HG03457 (cell line): ENCODE measurements around the gene HK2.
"Not testable (repeated sequence)": the region's sequence is repeated elsewhere in the genome, so short reads cannot be mapped to it uniquely, and the experiment has no call there.

ENCODE experiments used
- ATAC-seq: cut with Tn5 transposase; IDR thresholded peaks from one replicate; pipeline ENCODE4 v1.9.1; 2021; ENCODE audit warnings: moderate number of reproducible peaks; ENCODE audit not compliant: unreplicated experiment

The HK2 gene

DNA sequence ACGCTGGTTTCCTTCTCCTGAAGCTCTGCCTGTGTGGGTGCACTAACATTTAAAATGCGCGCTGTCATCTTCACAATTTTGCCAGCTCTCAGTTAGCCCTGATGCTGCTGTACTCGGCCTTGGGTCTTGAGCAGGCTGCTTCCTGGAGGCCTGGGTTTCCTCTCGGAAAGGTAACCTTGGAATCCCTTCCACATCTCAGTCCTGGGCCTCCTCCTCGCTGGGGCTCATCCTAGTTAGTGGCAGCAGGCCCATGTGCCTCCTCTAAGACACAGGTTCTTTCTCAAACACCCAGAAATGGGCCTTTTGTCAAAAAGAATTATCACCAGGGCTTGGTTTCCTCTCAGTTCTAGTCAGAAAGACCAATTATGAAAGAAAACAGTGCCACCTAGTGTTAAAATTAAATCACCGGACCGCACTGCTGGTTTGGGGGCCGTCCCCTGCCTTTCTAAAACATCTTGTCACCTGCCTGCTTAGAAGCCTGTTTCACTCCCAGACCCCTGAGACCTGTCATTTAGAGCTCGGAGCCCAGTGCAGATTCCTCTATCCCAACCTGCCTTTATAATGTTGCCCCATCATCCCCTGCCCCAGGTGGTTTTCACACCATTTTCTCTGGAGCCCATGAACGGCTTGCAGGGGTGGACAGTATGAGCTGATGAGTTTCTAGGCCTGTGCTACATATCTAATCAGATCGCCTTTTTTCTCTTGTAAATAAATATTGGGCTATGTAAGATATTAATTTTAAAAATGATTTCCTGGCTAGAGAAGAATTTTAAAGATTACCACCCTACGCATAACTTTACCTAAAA, 42.4 kb downstream of the HK2 start:
- no peak for ATAC-seq

DNA sequence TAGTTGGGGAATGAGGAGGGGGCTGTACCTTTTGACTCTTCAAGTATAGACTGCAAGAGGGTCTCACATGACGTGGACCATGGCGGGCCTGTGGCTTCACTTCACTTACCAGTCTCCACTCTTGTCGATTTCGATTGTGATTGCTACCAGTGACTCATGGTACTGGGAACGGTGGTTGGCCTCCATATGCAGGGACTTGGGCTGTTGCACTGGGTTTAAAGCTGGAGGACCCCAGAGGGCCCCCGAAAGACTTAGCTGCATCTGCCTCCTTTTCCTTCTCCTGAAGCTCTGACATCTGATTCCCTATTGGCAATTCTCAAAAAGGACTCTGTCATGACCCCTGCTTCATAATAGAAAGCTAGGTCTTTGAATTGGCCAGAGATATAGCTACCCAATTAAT, 43.4 kb downstream of the HK2 start:
- no peak for ATAC-seq

DNA sequence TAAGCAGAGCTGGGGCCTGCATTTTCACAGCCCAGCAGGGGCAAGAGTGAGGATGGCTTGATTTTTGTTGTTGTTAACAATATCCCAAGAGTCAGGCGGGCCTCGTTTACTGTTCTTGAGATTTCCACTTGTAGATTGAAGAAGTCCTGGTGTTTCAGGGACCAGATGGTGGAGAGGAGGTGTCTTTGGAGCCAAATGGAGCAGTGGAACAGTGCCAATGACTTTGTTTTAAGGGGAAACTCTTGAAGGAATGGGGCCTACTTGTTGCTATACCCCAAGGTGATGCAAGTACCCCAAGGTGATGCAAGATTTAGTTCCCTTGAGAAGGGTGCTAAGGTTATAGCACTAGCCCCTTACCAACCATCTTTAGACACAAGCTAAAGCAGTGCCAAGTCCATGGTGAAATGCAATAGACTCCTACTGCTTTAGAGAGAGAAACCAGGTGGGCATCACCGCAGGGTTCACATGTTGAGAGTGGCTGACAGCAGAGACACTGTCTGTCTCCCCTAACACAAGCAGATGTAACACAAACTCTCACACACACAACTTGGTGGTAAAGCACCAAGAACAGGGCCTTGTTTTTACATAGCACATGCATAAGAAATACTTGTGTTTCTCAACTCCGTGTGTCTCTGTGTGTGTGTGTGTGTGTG, 44.0 kb downstream of the HK2 start:
- ATAC-seq = no peak

DNA sequence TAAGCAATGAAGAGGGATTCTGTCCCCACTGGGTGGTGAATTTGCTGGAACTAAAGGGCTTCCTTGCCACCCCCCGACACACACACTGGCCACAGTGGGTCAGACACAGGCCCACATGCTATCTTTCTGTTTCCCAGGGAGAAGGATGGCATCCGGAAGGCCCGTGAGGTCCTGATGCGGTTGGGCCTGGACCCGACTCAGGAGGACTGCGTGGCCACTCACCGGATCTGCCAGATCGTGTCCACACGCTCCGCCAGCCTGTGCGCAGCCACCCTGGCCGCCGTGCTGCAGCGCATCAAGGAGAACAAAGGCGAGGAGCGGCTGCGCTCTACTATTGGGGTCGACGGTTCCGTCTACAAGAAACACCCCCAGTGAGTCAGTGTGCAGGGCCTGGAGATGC, 44.6 kb downstream of the HK2 start:
- no peak for ATAC-seq

DNA sequence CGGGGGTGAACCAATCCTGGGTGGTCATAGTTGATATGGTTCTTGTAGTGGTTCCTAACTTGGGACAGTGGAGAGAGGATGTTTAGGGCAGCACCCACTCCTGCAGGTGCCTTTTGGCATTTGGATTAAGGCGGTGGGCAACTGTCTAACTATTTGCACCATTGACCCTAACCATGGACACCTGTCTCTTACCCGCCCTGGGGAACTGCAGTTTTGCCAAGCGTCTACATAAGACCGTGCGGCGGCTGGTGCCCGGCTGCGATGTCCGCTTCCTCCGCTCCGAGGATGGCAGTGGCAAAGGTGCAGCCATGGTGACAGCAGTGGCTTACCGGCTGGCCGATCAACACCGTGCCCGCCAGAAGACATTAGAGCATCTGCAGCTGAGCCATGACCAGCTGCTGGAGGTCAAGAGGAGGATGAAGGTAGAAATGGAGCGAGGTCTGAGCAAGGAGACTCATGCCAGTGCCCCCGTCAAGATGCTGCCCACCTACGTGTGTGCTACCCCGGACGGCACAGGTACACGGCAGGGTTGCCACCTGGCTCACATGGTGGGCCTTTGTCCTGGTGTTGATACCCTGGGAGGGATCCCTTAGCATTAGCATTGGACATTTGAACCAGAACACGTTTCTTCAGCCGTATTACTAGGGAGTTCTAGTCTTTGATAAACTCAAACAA, 46.3 kb downstream of the HK2 start:
- ATAC-seq = no peak

DNA sequence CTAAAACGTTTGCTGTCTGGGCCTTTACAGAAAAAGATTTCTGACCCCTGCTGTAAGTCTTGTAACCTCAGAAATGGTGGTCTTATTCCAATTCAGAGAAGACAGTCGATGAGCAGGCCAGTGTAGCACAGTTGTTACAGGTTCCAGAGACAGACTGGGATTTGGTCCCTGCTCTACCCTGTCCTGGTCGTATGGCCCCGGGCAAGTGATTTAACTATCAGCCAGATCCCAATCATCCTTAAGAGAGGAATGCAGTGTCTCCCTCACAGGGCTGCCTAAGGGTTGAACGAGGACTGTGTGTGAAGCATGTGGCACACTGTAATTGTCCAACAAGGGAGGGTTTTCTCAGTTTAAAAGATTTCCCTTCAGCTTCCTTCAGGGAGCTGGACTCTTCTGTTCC, 47.2 kb downstream of the HK2 start:
- ATAC-seq = no peak

DNA sequence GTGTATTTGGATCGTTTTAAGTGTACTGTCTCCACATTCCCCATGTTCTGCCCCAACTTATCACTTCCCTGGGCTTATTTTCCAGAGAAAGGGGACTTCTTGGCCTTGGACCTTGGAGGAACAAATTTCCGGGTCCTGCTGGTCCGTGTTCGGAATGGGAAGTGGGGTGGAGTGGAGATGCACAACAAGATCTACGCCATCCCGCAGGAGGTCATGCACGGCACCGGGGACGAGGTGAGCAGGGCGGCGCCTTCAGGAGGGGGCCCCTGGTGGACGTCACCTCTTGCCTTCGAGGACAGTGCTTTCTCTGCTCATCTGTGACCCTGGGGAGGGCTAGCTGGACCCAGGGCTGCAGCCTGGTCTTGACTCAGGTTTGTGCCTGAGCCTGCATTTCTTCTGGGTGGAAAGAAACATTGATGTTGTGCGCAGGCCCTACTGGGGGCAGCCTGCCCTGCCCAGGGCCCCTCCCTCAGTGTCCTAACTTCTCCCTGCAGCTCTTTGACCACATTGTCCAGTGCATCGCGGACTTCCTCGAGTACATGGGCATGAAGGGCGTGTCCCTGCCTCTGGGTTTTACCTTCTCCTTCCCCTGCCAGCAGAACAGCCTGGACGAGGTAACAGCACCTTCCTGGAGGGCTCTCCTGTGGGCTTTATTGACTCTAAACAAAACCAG, 47.8 kb downstream of the HK2 start:
- ATAC-seq = no peak

DNA sequence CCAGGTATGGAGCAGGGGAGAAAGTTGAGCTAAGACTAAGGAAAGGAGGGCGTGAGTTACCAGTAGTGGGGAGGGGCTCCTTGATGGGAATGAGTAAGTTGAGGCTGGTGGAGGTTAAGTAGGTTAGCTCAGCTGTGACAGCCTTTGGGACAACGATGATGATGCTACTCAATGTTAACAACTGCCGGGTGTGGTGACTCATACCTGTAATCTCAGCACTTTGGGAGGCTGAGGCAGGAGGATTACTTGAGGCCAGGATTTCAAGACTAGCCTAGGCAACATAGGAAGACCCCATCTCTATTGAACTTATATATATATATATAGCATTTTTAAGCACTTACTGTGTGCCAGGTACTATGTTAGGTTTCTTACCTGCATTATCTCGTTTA, 48.4 kb downstream of the HK2 start:
- ATAC-seq = no peak

DNA sequence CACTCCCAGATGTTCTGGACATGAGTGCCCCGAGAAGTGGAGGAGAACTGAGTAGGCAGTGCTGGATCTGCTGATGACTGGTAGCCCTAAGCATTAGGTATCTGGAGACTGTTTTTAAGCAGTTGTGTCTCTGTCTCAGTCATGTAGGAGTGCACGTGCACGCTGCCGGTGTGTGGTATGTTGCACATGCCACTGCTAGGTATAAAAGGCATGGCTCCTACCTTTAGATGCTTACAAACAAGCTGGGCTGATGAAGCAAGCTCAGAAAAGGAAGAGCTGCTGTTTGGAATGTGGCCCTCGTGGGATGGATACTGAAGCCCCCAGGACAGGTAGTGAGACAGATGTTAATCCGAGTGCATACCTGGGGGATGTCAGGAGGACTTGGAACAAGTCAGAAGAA, 49.1 kb downstream of the HK2 start:
- ATAC-seq = no peak

DNA sequence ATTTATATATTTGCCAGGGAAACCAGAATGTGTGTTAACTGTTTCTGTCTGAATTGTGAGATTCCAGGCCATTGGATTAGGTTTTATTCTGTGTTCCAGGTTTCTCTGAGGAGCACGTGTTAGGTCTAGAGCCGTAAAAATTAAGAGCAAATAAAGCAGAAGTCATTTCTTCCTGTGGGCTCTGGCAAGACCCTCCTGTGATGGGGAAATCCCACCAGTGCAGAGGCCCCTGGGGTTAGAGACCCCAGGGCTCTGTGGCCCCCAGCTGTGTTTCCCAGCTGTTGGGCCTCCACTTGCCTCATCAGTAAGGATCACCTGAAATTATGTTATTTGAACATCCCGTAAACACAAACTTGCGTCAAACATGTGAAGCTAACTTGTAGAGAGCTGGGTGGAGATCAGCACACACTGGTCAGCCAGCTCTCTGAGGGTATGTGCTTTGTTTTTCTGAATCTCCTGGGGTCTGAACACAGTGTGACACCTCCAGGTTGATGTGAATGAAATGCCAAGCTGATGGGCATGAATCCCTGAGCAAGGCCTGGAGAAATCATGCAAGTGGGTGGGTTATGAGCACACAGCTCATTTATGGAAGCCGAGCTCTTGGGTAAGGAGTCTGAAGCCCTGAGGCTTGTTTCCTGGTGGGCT, 50.3 kb downstream of the HK2 start:
- no peak for ATAC-seq

DNA sequence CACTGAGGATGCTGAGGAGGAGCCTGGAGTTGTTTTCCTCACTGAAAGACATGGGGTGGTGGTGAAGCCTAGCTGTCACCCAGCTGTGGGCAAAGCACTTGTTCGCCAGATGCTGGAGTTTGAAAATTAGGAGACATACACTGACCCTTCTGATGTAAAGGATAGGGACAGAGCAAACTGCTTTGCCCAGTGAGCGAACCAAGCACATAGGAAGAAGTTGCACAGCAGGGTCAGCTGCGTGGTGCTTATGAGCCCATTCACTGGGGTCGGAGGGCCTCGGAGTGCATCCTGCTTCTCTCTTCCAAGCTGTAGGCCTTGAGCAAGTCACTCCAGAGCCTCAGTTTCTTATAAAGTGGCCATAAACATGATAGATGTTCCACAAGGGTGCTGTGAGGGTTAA, 50.9 kb downstream of the HK2 start:
- ATAC-seq = no peak

DNA sequence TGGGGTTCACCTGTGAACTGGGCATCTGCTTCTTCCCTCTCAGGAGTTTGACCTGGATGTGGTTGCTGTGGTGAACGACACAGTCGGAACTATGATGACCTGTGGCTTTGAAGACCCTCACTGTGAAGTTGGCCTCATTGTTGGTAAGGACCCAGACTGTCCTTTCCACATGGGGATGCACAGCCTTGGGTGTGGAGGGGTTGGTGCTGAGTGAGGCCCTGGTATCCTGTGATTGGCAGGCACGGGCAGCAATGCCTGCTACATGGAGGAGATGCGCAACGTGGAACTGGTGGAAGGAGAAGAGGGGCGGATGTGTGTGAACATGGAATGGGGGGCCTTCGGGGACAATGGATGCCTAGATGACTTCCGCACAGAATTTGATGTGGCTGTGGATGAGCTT, 52.3 kb downstream of the HK2 start:
- ATAC-seq = no peak

DNA sequence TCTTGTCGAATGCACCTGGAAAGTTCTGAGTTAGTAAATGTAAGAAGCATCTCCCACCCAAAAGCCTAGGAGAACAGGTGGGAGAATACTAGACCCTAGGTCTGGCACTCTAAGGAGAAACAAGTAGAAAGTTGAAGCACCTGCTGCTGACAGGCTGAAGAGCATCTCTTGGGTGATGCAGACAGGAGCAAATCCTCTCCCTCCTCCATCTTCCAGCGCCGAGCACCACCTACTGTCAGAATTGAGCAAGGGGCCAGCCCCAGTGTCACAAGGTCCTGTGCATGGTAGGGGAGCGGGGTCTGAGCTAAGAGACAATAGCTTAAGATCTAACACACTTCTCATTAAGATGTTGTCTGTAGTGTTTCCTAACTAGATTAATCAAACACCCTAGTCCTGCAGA, 52.9 kb downstream of the HK2 start:
- no peak for ATAC-seq

DNA sequence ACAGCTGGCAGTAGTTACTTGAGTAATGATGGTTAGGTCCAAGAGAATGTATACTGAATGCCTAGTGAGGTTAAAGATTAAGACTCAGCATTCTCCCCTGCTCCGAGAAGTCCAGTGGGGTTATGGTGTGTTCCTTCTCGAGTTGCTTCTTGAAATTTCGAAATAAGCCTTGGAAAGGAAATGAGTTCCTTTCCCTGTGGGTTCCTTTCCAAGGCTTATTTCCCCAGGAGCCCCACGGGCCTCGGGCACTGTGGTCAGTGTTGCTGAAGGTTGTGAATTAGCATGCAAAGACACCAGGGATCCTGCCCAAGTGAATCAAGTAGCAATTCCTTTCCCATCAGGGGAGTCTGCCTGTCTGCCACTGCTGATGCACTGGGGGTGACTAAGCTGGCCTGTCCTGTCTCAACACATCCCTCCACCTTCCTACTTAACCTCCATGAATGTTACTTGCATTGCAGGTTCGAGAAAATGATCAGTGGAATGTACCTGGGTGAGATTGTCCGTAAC, 53.6 kb downstream of the HK2 start:
- ATAC-seq = no peak

DNA sequence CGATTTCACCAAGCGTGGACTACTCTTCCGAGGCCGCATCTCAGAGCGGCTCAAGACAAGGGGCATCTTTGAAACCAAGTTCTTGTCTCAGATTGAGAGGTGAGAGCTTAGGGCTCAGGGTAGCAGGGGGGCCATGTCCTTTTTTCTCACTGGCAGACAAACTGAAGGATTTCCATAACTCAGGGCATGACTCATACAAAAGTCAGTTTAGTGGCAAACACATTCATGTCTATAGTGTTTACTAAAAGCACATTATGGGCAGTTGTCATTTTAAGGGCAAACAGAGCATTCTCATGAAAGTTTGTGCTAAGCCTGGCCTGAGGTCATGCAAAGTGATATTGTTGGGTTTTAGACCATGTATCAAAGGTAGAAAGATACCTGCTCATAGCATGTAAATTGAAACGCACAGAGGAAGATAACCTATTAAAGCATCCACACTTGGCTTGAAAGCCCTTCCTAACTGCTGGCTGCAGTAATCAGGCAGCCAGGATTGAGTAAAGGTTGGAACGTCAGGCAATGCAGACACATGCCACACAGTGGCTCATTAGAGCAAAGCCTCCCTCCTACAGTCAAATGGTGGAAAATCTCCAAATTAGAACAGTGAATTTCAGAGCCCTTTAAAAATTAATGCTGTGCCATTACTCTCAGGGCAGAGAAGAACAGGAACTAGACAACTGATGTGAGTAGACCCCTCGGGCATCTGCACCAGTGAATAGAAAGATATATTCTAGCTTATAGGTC, 54.2 kb downstream of the HK2 start:
- ATAC-seq = no peak

DNA sequence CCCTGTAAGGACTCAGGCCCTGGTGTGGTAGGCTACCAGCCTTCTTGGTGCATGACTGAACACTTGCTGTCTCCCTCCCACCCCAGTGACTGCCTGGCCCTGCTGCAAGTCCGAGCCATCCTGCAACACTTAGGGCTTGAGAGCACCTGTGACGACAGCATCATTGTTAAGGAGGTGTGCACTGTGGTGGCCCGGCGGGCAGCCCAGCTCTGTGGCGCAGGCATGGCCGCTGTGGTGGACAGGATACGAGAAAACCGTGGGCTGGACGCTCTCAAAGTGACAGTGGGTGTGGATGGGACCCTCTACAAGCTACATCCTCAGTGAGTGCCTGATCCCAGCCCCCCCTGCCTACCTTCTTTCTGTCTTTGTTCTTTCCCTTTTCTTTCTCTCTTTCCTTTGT, 55.2 kb downstream of the HK2 start:
- ATAC-seq = no peak

DNA sequence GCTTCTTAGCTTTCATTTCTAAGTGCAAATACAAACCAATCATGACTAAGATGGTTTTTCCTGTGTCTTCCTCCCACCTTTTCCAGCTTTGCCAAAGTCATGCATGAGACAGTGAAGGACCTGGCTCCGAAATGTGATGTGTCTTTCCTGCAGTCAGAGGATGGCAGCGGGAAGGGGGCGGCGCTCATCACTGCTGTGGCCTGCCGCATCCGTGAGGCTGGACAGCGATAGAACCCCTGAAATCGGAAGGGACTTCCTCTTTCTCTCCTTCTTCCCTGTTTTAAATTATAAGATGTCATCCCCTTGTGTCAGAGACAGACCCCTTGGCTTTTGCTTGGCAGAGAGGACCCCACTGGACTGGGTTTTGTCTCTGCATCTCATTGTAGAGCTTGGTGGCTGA, 56.8 kb downstream of the HK2 start:
- ATAC-seq = no peak

DNA sequence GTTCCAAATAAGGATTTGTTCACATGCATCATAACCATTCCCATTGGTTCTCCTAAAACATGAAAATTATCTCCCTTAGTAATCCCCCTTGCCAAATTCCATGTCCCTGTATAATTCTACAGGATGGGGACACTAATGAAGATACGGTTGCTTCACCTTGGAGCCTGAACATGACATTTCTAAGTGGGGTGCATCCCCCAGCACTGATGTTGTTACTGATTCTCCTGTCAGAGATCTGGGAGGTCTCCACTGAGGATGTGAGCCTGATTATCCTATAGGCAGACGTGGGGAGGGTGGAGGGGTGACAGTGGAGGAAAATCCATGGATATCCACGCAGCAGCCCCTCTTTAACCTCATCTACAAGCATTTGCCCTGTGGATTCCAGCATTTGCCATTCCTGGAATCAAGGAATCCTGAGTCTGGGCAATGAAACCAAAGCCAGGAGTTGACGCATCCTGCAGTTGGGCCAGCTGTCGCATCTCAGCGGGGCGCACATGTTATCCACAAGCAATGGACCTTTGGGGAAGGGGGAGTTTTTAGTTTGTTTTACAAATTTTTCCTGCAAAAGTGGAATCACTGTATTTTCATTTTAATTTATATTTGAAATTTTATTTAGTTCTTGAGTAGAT, 57.3 kb downstream of the HK2 start:
- ATAC-seq = no peak

DNA sequence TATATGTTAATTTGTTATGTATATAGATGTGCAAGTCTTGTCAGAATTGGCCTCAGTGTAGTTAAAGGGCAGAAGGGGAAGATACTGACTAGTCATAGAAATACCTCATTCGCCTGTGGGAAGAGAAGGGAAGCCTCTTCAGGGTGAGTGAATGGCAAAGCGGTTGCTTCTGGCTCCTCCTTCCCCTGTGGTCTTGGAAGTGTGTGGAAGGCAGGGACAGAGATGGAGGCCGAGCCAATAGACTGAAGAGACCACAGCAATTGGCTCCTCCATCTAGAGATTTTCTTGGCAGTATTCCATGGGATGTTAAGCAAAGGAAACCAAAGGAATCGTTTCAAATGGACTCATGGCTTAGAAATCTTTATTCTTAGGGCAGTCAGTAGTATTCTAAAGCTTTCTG, 57.9 kb downstream of the HK2 start:
- ATAC-seq = not testable (repeated sequence)

DNA sequence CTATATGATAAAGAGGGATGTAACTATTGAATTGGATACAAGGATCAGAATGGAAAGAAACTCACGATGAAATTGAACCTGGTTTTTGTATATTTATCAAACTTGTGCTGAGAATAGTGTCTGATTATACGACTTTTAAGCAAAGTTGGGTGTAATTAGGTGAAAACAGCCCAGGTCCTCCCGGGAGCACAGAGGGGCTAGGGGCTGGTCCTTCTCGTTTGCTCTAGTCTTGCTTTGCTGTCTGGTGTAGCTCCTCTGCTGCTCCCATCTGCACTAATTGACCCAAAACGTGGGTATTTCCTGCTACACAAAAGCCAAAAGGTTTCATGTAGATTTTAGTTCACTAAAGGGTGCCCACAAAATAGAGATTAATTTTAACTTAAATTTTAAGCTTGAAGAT, 58.7 kb downstream of the HK2 start:
- ATAC-seq = no peak
